Gastroesophageal sphincter (tissue), 3 donors: Measurements from ENCODE around the gene CHST14.

Source experiments
- EP300 ChIP-seq: sonication (generic); formaldehyde crosslinking; IDR thresholded peaks from one replicate; pipeline ENCODE4 v1.6.1; 2017; ENCODE audit warnings: antibody characterized with exemption, mild to moderate bottlenecking
- POLR2A ChIP-seq, 2 donors: fragments of 450-650 bp; IDR thresholded peaks; one replicate each; pipeline ENCODE4 v1.6.1; 2017; ENCODE audit warnings: antibody characterized with exemption in 2 of 2, mild to moderate bottlenecking in 2 of 2, moderate library complexity in 1 of 2
- POLR2AphosphoS5 ChIP-seq: sonication (generic); formaldehyde crosslinking; IDR thresholded peaks from one replicate; pipeline ENCODE4 v1.6.1; 2017; ENCODE audit warnings: antibody characterized with exemption
- TF ChIP-seq, protein P1 (sequence below), 4 experiments: fragments of 200-600 bp in 2 of 4; fragments of 450-650 bp in 2 of 4; sonication (generic) in 1 of 4; IDR thresholded peaks; one replicate each; pipeline ENCODE4 v1.5.1; 2017 to 2019; ENCODE audit warnings: antibody characterized with exemption in 4 of 4, mild to moderate bottlenecking in 2 of 4, moderate library complexity in 2 of 4

DNA sequence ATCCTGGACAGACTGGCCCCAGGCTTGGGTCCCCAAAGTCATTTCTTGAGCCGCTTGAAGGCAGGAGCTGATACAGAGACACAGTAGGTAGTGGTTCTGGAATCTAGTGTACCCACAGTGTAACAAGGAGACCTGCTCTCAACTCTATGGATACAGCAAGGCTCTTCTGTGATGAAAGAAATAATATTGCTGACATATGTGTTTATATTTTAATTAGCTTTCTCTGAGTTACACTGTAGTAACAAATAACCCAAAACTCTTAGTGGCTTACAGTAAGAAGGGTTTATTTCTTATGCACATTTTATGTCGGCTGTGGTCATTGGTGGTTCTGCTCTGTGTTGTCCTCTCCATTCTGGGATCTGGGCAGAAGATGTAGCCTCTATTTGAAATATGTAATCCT is 45.5 kb downstream of the CHST14 start:
- TF ChIP-seq POLR2A (IDR thresholded peaks at IDR 0.05), result no peak
- TF ChIP-seq, protein P1, sequence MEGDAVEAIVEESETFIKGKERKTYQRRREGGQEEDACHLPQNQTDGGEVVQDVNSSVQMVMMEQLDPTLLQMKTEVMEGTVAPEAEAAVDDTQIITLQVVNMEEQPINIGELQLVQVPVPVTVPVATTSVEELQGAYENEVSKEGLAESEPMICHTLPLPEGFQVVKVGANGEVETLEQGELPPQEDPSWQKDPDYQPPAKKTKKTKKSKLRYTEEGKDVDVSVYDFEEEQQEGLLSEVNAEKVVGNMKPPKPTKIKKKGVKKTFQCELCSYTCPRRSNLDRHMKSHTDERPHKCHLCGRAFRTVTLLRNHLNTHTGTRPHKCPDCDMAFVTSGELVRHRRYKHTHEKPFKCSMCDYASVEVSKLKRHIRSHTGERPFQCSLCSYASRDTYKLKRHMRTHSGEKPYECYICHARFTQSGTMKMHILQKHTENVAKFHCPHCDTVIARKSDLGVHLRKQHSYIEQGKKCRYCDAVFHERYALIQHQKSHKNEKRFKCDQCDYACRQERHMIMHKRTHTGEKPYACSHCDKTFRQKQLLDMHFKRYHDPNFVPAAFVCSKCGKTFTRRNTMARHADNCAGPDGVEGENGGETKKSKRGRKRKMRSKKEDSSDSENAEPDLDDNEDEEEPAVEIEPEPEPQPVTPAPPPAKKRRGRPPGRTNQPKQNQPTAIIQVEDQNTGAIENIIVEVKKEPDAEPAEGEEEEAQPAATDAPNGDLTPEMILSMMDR (IDR thresholded peaks at IDR 0.05), result no peak
- no peak for TF ChIP-seq POLR2AphosphoS5
- no peak for TF ChIP-seq EP300
